ENCODE measurements around the gene CDC42BPA. TPM values are rescaled to one million over a fixed set of nuclear protein-coding genes. Genes with fewer than 3 reads are reported as not detected.

CDC42BPA gene
- polyA plus RNA-seq, 2 of the 4 experiments (the other 2 are of a cell fraction): 11.4 to 28.4 TPM

DNA sequence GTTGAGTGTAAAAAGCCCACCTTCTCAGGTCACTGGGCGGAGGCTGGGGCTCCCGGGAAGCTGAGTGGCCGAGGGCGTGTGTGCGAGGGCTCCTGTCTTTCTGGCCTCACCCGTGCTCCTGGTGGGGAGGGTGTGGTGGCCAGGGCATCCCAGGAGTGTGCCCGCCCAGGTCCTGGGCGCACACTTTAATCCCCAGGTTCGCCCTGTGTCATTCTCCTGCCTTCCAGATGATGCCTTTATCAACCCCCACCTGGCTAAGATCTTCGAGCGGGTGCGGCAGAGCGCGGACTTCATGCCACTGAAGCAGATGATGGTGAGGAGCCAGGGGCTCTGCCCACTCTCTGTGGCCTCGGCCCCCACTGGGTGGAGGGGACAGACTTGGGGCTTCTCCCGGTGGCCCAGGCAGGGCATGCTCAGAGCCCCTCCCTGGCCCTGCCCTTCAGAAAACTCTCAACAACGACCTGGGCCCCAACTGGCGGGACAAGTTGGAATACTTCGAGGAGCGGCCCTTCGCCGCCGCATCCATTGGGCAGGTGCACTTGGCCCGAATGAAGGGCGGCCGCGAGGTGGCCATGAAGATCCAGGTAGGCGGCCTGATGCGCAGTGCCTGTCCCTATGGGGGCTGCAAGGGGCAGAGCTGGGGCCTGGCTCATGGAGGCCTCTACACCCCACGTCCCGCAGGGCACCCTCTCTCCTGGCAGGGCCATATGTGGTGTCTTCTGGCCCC lies 335.7 kb downstream of the CDC42BPA start:
- no peak overlapping the region for H3K4me3 ChIP-seq
- H3K4me2 ChIP-seq: no peak overlapping the region
- H3K27ac ChIP-seq: no peak overlapping the region
- DNase-seq (ENCODE audit: low read depth in 1 of 2, low spot score in 1 of 2): no peak
- FAIRE-seq: no peak
- TF ChIP-seq HDAC2 (IDR thresholded peaks at IDR 0.05) (no peak), EHMT2 (IDR thresholded peaks at IDR 0.05; ENCODE audit: low read depth) (no peak), NFE2L2 (conservative IDR thresholded peaks at IDR 0.05; ENCODE audit: low read length) (no peak), USF2 (IDR thresholded peaks at IDR 0.05) (no peak), HES2 (IDR thresholded peaks at IDR 0.05) (no peak), MAFK (IDR thresholded peaks at IDR 0.05; ENCODE audit: partially characterized antibody) (no peak), CBX2 (IDR thresholded peaks at IDR 0.05; ENCODE audit: borderline replicate concordance, low read depth) (no peak), POLR2A (IDR thresholded peaks at IDR 0.05; ENCODE audit: low read length) (no peak)
- TF ChIP-seq, protein P1, sequence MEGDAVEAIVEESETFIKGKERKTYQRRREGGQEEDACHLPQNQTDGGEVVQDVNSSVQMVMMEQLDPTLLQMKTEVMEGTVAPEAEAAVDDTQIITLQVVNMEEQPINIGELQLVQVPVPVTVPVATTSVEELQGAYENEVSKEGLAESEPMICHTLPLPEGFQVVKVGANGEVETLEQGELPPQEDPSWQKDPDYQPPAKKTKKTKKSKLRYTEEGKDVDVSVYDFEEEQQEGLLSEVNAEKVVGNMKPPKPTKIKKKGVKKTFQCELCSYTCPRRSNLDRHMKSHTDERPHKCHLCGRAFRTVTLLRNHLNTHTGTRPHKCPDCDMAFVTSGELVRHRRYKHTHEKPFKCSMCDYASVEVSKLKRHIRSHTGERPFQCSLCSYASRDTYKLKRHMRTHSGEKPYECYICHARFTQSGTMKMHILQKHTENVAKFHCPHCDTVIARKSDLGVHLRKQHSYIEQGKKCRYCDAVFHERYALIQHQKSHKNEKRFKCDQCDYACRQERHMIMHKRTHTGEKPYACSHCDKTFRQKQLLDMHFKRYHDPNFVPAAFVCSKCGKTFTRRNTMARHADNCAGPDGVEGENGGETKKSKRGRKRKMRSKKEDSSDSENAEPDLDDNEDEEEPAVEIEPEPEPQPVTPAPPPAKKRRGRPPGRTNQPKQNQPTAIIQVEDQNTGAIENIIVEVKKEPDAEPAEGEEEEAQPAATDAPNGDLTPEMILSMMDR (IDR thresholded peaks at IDR 0.05): no peak
- TF ChIP-seq, protein P2, sequence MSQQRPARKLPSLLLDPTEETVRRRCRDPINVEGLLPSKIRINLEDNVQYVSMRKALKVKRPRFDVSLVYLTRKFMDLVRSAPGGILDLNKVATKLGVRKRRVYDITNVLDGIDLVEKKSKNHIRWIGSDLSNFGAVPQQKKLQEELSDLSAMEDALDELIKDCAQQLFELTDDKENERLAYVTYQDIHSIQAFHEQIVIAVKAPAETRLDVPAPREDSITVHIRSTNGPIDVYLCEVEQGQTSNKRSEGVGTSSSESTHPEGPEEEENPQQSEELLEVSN (IDR thresholded peaks at IDR 0.05; ENCODE audit: borderline replicate concordance, low read depth): no peak
- WGBS (ENCODE audit: missing lambda C conversion rate): 92% methylated on average over 26 of the region's 31 CpGs
- ChIA-PET POLR2A (no interaction called here), CTCF (interaction anchor here (1.1 kb wide), 1 partner anchor 11 kb away, joined by 3 read pairs; no protein-coding TSS in a partner anchor)
- H3K4me1 ChIP-seq: no peaks in the 10 kb centered on the region
- H3K9me3 ChIP-seq: no peaks in the 10 kb centered on the region
- peak in 1 of 2 experiments; percentile 7; a peak in 1 of 6 replicates for ATAC-seq

GRCh38 chr1:226981838-226982237 lies 336.5 kb downstream of the CDC42BPA start:
- Histone ChIP-seq H3K27ac (no peak overlapping the region), H3K9me3 (no peaks in the 10 kb centered on the region), H3K4me2 (no peak overlapping the region), H3K4me3 (no peak overlapping the region), H3K4me1 (no peaks in the 10 kb centered on the region)
- POLR2A ChIA-PET: no interaction called here
- FAIRE-seq: no peak
- 0 out of 6 replicates have a peak, but pooled peaks of 1 of the 2 experiments have one; percentile 4 for ATAC-seq
- DNase-seq (ENCODE audit: low read depth in 1 of 2, low spot score in 1 of 2): no peak
- CTCF ChIA-PET: no interaction called here
- TF ChIP-seq JUN (IDR thresholded peaks at IDR 0.05) (no peak), CHD4 (IDR thresholded peaks at IDR 0.05; ENCODE audit: borderline replicate concordance) (no peak), HES2 (IDR thresholded peaks at IDR 0.05) (no peak)
- TF ChIP-seq, protein P3, sequence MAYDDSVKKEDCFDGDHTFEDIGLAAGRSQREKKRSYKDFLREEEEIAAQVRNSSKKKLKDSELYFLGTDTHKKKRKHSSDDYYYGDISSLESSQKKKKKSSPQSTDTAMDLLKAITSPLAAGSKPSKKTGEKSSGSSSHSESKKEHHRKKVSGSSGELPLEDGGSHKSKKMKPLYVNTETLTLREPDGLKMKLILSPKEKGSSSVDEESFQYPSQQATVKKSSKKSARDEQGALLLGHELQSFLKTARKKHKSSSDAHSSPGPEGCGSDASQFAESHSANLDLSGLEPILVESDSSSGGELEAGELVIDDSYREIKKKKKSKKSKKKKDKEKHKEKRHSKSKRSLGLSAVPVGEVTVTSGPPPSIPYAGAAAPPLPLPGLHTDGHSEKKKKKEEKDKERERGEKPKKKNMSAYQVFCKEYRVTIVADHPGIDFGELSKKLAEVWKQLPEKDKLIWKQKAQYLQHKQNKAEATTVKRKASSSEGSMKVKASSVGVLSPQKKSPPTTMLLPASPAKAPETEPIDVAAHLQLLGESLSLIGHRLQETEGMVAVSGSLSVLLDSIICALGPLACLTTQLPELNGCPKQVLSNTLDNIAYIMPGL (CRISPR knock-in tag; IDR thresholded peaks at IDR 0.05; ENCODE audit: borderline replicate concordance): no peak
- 73% methylated on average over 7 of the region's 18 CpGs for WGBS (ENCODE audit: missing lambda C conversion rate)

DNA sequence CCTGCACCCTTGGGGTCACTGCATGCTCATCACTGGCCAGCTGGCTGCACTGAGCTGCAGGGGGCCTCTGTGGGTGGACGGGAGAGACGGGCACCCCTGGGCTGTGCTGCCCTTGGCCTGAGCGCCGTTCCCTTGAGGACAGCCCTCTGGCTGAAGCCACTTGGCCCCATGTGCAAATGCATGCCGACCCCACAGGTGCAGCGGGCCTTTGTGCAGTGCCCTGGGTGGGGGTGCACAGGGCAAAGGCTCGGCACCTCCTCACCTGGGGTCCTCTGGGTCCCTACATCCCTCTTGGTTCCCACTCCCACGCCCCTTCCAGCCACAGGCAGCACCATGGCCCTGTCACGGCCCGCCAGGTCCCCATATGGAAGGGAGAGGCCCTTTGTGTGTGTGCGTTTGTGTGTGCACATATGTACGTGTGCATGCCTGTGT lies 336.9 kb downstream of the CDC42BPA start:
- FAIRE-seq (no peak), DNase-seq (ENCODE audit: low read depth in 1 of 2, low spot score in 1 of 2) (no peak), ATAC-seq (no peak; a peak in 1 of 6 replicates)
- CTCF ChIA-PET: interaction anchor here (1.0 kb wide), 1 partner anchor 466 kb away, joined by 3 read pairs; no protein-coding TSS in a partner anchor
- H3K4me2 ChIP-seq: no peak overlapping the region
- no peak overlapping the region for H3K27ac ChIP-seq
- H3K4me1 ChIP-seq: no peaks in the 10 kb centered on the region
- 94% methylated on average over 7 of the region's 12 CpGs for WGBS (ENCODE audit: missing lambda C conversion rate)
- POLR2A ChIA-PET: no interaction called here
- H3K9me3 ChIP-seq: no peaks in the 10 kb centered on the region
- no peak overlapping the region for H3K4me3 ChIP-seq
- TF ChIP-seq CHD2 (IDR thresholded peaks at IDR 0.05; ENCODE audit: low read length, partially characterized antibody) (no peak), TFCP2L1 (CRISPR knock-in tag; IDR thresholded peaks at IDR 0.05) (no peak), KDM1A (IDR thresholded peaks at IDR 0.05; ENCODE audit: low read depth) (no peak), ZNF302 (CRISPR knock-in tag; IDR thresholded peaks at IDR 0.05) (no peak), MAFK (IDR thresholded peaks at IDR 0.05; ENCODE audit: partially characterized antibody) (no peak), PBX3 (IDR thresholded peaks at IDR 0.05) (no peak), MYC (IDR thresholded peaks at IDR 0.05; ENCODE audit: borderline replicate concordance, low read length) (no peak), EHF (CRISPR knock-in tag; IDR thresholded peaks at IDR 0.05) (no peak)
- TF ChIP-seq, protein P3 (CRISPR knock-in tag; IDR thresholded peaks at IDR 0.05; ENCODE audit: borderline replicate concordance): no peak
- TF ChIP-seq, protein P4, sequence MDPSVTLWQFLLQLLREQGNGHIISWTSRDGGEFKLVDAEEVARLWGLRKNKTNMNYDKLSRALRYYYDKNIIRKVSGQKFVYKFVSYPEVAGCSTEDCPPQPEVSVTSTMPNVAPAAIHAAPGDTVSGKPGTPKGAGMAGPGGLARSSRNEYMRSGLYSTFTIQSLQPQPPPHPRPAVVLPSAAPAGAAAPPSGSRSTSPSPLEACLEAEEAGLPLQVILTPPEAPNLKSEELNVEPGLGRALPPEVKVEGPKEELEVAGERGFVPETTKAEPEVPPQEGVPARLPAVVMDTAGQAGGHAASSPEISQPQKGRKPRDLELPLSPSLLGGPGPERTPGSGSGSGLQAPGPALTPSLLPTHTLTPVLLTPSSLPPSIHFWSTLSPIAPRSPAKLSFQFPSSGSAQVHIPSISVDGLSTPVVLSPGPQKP (IDR thresholded peaks at IDR 0.05; ENCODE audit: low read depth, low read length): no peak
- TF ChIP-seq, protein P5, sequence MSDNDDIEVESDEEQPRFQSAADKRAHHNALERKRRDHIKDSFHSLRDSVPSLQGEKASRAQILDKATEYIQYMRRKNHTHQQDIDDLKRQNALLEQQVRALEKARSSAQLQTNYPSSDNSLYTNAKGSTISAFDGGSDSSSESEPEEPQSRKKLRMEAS (IDR thresholded peaks at IDR 0.05): no peak
